ENCODE measurements around the gene ADAMTSL2.

ADAMTSL2 gene

DNA sequence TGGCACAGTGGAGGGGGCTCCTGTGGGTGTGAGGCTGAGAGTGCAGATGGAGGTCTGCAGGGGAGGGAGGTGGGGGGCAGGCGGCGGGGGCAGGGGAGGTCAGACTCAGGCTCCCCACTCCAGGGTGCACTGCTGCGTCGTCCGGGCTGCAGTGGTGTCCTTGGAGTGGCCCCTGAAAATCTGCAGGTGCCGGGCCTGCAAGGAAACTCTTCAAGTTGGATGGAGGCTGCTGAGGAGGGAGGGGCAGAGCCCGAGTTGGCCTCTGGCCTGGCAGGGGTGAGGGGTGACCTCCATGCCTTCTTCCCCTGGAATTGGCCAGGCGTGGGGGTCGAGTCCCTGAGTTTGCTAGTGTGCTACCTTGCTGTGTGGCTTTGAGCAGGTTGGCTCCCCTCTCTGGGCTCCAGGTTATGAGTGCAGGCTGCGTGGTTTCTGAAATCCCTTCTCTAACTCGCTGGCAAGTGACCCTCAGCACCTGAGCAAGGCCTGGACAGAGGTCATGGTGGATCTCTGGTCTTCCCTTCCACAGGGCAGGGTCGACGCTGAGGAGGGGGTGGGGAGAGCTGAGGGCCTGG is 888 bp downstream of the ADAMTSL2 start:
- no peak for DNase-seq (ENCODE audit: low spot score)

DNA sequence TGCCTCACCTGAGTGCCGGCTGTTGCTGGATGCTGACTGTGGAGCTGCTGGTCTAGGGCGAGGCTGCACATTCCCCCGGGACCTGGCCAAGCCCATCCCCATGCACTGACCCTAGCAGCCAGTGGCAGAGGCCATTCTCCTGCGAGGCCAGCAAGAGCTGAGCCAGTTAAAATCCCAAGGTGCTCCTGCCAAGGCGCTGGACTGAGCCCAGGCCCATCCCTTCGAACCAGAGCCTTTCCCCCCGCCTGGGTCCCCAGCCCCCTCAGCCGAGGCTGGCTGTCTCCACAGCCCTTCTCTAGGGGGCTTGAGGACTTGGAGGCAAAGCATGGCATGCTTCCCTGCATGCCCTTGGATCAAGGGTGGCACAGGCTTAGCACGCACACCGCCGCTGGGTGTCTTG is 1.6 kb downstream of the ADAMTSL2 start:
- no peak for DNase-seq (ENCODE audit: low spot score)

DNA sequence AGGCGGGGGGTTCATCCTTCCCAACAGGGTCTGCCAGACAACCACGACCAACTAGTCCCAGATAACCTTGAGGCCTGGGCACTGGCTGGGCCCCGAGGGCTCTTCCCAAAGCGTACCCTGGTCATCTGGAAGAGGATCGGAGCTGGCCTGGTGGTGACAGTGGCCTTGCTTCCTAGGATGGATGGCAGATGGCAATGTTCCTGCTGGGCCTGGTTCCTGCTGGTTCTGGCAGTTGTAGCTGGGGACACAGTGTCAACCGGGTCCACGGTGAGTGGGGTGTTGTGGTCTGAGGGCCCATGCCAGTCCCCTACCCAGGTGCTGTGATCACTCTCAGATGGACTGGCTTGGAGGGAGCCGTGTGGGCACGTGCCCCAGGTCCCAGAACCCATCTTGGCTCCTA is 2.0 kb downstream of the ADAMTSL2 start:
- no peak for DNase-seq (ENCODE audit: low spot score)

DNA sequence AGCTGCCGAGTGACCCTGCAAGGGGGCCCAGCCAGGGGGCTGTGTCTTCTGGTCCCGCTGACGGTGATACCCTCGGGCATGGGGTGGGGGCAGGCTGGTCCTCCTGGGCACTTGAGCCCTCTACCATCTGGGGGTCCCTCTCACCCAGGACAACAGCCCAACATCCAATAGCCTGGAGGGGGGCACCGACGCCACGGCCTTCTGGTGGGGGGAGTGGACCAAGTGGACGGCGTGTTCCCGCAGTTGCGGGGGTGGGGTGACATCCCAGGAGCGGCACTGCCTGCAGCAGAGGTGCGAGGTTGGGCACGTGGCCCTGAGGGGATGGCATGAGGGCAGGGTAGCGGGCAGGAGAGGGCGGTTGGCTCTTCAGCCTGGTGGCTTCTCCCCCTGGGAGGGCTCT is 2.8 kb downstream of the ADAMTSL2 start:
- no peak for DNase-seq (ENCODE audit: low spot score)

DNA sequence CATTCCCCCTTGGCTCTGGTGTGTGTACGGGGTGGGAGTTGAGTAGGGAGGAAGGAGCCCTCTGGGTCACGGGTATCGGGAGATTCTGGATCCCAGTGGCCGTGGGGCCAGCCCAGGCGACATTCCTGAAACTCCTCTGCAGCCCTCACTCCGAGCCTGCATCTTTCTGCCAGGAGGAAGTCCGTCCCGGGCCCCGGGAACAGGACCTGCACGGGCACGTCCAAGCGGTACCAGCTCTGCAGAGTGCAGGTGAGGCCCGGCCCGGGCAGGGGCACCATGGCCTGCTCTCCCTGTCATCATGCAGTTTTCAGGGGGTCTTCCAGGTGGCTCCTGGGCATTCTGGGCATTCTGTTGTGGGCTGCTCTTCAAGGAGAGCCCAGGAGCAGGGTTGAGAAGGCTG is 3.7 kb downstream of the ADAMTSL2 start:
- no peak for DNase-seq (ENCODE audit: low spot score)

DNA sequence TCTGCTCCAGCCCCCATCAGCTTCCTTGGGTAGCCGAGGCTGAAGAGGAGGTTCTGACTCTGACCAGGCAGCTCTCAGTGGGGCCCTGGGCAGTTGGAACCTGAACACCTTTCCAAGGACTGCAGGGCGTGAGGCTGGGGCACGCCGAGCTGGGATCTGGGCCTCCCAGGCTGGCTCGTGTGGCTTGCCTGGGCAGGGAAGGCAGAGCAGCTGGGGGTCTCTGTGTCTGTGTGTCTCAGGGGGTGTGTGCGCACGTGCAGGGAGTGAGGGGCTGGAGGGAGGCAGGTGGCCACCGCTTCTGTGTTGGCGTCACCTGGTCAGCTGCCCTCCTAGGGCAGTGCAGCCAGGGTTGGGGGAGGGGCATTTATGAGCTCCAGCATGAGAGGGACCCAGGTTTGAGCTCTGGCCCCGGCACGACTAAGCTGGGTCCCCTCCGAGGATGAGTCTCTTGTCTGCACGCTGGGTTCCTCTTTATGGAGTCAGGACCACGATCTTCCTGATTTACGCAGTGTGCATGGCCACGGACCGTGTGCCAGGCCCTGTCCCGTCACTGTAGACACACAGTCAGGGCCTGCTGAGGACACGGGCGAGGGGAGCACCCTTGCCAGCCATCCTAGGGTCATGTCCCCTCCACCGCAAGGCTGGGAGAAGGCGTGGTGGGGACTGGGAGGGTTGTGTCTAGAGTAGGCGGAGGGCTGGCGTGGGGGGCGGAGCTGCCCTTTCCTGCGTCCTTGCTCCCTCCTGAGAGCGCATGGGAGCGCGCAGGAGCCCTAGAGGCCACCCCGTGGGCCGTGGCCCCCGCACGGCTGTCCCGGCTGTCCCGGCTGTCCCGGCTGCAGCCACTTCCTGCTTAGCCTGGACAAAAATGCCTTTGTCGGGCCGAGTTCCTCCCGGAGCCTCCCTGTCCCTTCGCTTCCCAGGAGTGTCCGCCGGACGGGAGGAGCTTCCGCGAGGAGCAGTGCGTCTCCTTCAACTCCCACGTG is 4.6 kb downstream of the ADAMTSL2 start:
- DNase-seq (ENCODE audit: low spot score): no peak

DNA sequence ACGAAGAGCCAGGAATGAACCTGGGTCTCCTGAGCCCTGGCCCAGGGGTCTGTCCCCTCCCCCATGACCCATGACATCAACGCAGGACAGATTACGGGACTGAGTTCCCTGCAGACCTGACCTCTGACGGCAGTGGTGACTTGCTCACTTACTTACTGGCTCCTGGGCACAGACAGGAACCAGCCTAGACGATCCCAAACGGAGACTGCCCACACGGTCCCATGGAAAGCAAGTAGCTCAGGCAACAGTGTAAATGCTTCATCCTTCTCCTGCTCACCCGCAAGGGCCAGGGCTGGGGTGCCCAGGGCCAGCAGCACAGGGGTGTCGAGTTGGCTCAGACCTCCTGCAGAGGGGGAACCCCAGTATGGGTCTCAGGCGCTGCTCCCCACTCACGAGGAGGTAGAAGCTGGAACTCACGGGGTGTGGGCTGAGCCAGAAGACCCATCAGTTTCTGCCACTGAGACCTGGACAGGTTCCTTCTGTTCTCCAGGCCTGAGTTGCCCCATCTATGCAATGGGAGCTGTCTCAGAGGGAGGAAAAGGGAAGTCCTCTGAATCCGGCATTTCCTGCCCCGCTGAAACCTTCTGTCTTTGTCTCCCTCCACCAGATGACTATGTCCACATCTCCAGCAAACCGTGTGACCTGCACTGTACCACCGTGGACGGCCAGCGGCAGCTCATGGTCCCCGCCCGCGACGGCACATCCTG is 5.6 kb downstream of the ADAMTSL2 start:
- no peak for DNase-seq (ENCODE audit: low spot score)

DNA sequence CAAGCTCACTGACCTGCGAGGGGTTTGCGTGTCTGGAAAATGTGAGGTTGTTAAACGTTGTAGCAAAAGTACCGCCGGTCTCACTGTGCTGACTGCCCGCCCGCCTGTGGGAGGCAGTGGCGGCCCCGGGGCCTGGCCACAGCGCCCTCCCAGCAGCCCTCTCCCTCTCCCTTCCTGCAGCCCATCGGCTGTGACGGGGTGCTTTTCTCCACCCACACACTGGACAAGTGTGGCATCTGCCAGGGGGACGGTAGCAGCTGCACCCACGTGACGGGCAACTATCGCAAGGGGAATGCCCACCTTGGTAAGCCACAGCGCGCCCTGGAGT is 6.2 kb downstream of the ADAMTSL2 start:
- no peak for DNase-seq (ENCODE audit: low spot score)

DNA sequence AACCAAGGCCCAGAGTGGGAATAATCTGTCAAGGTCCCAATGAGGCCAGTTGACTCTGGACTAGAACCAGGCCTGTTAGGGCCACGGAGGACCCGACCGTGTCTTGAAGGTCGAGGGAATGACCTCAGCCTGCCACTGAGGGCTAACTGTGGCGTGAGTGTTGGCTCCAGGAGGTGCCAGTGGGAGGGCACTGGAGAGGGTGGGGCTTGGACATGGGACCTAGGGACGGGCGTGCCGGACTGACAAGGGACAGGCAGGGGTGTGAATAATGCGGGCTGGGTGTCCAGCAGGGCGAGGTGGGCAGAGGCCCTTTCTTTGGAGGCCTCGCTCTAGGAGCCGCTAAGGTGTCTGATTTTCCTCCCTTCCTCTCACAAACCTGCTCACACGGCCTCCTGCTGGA is 7.5 kb downstream of the ADAMTSL2 start:
- DNase-seq (ENCODE audit: low spot score): no peak

DNA sequence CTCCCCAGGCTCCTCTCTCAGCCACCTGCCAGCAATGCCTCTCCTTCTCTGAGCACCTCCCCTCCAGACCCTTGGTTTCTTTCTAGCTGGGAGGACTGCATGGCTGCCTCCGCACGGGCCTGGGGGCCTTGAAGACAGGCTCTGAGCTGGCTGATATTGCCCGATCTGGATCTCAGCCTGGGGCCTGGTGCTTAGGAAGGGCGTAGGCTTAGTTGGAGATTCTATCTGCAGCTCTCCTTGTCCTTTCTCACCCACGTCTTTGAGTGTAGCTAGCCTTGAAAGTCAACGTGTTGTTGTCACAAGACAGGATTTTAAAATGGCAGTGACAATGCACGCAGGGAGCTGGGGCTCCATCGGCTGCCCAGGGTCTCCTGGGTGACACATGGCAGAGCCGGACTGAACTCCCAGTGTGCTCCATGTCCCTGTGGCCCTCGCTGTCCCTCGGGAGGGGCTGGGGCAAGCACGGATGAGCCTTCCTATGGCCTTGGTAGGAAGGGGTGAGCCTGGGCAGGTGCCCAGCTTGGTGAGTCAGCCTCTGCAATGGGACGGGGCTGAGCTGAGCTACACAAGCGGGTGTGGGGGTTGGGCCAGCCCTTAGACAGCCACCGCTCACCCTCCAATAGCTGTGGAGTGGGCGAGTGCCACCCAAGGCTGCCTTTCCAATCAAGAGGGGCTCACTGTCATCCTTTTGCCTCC is 9.4 kb downstream of the ADAMTSL2 start:
- no peak for DNase-seq (ENCODE audit: low spot score)

DNA sequence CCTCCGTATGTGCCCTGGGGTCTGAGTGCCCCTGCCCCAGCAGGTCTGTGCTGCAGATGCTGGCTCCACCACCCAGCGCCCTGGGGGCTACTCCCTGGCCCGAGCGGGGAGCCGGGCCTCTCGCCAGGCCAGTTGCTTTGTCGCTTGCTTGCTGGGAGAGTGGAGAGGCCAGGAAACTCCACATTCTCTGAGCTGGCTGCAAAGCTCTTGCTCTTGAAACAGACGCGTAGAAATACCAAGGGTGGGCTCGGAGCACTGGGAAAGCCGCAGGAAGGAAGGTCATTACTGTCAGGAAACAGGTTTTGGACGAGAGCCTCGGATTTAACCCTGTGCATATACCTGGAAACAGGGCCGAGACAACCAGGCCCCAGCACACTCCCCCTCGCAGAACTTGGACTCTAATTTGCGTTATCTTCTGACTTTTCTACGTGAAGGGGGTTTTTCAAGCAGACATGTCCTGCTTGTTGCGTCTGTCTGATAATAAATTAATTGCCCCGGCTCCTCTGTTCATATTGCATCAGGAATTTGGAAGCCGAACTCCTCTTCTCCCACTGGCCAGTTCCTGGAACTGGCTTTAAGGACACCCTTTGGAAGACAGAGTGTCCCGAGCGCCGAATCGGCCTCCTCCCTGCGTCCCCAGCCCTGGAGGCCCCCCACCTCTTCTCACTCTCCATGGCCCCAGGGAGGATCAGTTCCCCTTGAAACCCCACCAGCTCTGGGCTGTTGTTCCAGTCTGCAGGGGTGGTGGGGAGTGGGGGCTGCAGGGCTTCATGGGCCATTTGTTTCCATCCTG is 11.2 kb downstream of the ADAMTSL2 start:
- no peak for DNase-seq (ENCODE audit: low spot score)

DNA sequence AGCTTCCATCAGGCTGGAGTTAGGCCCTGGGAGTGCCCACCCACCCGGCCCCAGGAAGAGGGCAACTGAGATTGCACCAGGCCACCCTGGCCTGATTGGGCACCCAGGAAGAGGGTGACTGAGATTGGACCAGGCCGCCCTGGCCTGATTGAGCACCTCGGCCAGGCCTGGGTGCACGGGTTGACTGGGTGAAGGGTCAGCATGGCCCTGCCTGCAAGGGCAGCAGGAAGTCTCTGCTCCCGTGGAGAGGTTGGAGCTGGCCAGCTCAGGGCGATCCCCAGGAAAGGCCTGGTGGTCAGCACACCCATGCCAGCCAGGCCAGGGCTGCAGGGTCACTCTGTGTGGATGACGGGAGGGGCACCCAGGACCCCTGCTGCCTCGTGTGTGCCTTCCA is 11.8 kb downstream of the ADAMTSL2 start:
- DNase-seq (ENCODE audit: low spot score): no peak

DNA sequence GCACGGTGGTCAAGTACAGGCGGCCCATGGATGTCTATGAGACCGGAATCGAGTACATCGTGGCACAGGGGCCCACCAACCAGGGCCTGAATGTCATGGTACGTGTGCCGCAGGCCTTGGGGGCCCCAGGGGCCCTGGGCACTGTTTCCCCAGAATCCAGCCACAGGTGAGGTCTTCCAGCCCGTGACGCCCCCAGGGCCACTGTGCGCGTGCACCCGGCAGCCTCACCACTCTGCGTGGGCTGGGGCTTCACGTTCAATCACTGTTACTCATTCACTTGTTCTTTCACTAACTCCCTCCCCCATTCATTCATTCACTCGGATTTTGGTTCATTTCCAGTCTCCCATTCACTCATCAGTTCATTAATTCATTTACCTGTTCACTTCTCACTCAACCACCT is 12.6 kb downstream of the ADAMTSL2 start:
- DNase-seq (ENCODE audit: low spot score): no peak

DNA sequence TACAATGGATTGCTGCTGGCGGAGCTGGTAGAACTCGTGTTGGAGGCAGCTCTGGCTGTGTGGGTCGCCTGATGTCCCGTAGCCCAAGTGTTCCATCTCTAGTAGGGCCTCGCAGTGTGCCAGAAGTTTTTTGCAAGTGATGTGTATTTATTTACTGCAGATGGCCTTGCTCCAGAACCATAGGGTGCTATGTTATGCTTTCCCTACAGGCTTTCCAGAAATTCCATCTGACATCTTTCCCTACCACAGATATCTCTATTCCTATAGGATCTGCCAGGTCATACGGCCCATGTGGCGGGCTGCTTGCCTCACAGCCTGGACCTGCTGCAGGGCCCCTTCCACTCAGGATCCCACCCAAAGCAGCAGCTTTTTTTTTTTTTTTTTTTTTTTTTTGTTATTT is 16.9 kb downstream of the ADAMTSL2 start:
- no peak for DNase-seq (ENCODE audit: low spot score)

DNA sequence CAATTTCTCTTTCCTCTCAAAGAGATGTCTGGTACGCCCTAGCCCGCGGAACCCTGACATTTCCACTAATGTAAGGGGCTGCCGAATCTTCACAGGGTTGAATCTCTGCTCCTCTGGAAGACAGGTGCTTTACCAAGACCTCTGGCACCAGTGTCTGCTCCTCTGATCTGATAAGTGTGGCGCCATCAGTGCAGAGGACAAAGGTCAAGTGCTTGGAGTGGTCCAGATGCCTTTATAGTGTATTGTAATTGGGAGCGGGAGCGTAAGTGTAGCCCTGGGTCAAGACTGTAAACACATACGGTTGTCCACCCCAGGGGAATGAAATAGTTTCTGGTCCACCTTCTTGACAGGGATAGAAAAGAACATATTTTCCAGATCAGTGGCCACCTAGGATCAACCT is 17.7 kb downstream of the ADAMTSL2 start:
- DNase-seq (ENCODE audit: low spot score): no peak

DNA sequence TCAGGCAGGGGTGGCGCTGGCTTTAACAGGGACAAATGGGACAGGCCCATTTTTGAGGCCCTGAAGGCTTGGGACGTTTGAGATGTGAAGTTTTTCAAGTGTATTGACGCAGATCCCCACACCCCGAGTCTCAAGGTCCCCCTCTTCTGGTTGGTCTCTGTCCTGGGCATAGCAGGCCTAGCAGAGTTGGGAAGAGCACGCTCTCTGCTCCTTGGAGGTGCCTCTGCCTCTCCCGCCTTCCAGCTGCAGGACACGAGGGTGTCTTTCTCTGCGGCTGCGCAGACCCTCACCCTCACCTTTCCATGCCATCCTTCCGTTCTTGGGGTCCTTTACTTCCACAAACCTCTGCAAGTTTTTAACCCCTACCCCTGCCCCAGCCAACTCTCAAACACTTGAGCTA is 18.6 kb downstream of the ADAMTSL2 start:
- DNase-seq (ENCODE audit: low spot score): no peak

DNA sequence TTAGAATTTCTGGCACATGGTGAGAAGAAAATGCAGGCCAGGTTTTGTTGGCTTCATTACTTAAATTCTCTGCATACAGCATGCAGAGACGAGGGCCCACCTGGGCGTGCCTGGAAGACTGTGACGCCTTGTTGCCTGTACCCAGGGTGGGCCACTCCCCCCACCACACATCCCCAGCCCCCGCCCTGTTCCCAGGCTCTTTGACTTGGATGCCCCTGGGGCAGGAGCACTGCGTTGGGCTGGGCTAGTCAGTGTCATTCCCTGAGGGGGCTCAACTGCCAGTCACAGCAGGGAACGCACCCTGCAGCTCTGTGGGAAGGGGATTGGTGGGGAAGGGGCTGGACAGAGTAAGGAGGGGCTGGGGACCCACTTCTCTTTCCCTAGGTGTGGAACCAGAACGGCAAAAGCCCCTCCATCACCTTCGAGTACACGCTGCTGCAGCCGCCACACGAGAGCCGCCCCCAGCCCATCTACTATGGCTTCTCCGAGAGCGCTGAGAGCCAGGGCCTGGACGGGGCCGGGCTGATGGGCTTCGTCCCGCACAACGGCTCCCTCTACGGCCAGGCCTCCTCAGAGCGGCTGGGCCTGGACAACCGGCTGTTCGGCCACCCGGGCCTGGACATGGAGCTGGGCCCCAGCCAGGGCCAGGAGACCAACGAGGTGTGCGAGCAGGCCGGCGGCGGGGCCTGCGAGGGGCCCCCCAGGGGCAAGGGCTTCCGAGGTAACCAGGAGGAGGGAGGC is 19.6 kb downstream of the ADAMTSL2 start:
- no peak for DNase-seq (ENCODE audit: low spot score)

DNA sequence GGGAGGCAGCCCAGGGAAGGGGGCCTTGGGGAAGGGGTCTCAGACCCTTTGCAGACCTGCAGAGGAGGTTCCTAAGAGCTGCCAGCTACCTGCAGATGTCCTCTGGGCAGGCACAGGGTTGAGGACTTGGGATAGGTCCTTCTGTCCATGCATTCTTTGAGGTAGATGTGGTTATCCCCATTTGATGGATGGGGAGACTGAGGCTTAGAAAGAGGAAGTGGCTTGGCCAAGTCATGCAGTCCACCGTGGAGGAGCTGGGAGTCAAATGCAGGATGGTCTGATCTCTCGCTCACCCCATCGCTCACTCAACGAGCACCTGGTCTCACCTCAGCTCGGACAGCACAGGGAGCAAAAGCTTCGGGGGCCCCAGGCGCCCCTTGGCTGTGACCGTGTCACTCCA is 20.2 kb downstream of the ADAMTSL2 start:
- DNase-seq (ENCODE audit: low spot score): no peak

DNA sequence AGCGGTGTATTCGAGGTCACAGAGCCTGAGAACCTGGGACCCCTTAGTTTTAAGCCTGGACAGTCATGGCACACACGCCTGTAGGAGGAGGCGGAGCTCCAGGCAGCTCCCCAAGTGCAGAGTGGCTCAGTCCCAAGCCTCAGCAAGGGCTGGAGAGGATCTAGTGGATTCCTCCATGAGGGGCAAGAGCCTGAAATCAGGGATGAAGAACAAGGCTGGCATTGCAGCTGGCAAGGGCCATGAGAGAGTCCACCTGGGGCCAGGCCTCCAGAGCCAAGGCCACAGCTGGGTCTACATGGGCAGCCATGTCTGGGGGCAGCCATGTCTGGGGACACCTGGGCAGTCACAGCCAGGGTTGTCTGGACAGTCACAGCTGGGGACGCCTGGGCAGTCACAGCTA is 21.9 kb downstream of the ADAMTSL2 start:
- DNase-seq (ENCODE audit: low spot score): no peak

DNA sequence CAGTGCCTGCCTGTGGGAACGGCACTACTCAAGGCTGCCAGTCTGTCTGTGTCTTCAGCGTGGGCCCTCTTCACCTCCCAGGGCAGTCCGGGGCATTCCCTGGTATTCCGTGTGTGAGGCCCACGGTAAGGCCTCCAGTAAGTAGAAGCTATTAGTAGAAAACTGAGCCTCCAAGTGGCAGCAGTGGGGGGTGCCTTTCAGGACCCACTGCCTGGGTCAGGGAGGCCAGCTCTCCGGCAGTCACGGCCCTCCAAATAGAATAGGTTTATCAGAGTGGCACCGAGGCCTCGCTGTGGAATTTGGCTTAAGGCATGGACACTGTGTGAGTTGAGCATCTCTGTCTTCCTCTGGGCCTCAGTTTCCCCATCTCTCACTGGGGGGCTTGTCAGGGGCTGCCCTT is 23.1 kb downstream of the ADAMTSL2 start:
- DNase-seq (ENCODE audit: low spot score): no peak
